RWPE2 (cell line): ENCODE results near the gene WDFY2.

Source experiments
- ATAC-seq: fragments of 200-7000 bp; cut with Tn5 transposase; 3 replicates; pipeline ENCODE4 v1.9.1; 2021; ENCODE audit warnings: low read depth
- DNase-seq: peaks from one replicate; pipeline ENCODE4 v3.0.0-alpha.2; 2020; ENCODE audit warnings: low spot score
- H3K27ac ChIP-seq: fragments of 450-650 bp; 2 replicates; pipeline ENCODE4 v1.5.1; 2017; ENCODE audit warnings: mild to moderate bottlenecking; ENCODE audit not compliant: poor library complexity, severe bottlenecking
- H3K27me3 ChIP-seq: fragments of 250-450 bp; sonication (Bioruptor Pico); 2 replicates; pipeline ENCODE4 v1.5.1; 2021; ENCODE audit warnings: mild to moderate bottlenecking, moderate library complexity; ENCODE audit not compliant: insufficient read depth, poor library complexity, severe bottlenecking
- H3K36me3 ChIP-seq: fragments of 250-450 bp; sonication (Bioruptor Pico); 2 replicates; pipeline ENCODE4 v1.5.1; 2020; ENCODE audit warnings: low read depth, mild to moderate bottlenecking, moderate library complexity
- H3K4me1 ChIP-seq: fragments of 250-450 bp; sonication (Bioruptor Pico); 2 replicates; pipeline ENCODE4 v1.5.1; 2021; ENCODE audit warnings: mild to moderate bottlenecking, moderate library complexity; ENCODE audit not compliant: insufficient read depth, poor library complexity, severe bottlenecking
- H3K4me3 ChIP-seq: fragments of 250-450 bp; sonication (Bioruptor Pico); 2 replicates; pipeline ENCODE4 v1.5.1; 2021; ENCODE audit warnings: mild to moderate bottlenecking, moderate library complexity; ENCODE audit not compliant: severe bottlenecking
- H3K9me3 ChIP-seq: fragments of 250-450 bp; sonication (Bioruptor Pico); 2 replicates; pipeline ENCODE4 v1.5.1; 2021; ENCODE audit warnings: mild to moderate bottlenecking, moderate library complexity; ENCODE audit not compliant: severe bottlenecking
- CTCF ChIP-seq: fragments of 450-650 bp; IDR thresholded peaks from one replicate; pipeline ENCODE4 v1.5.1; 2017; ENCODE audit warnings: mild to moderate bottlenecking, moderate library complexity; ENCODE audit not compliant: poor library complexity, severe bottlenecking

Gene WDFY2

DNA sequence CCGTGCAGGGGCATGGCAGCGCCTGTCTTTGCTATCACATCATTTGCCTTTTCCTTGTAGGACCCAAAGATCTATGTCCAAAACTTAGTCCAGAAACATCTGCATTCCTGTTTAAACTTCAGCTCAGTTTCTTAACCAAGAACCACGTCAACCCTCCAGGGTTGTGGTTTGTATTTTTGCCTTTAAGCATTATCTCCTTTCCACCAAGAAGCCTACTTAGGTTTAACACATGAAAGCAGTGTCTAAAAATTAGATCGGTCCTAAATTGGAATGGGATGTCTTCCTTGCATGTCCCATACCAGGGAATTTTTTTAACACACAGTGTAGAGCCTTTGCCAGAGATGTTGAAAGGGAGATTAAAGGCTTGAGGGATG, 180.9 kb downstream of the WDFY2 start:
- no peaks in the 10 kb centered on the region for H3K27me3 ChIP-seq
- peaks cover 33% of the 10 kb centered on the region for H3K36me3 ChIP-seq
- H3K9me3 ChIP-seq, result no peaks in the 10 kb centered on the region
- TF ChIP-seq CTCF, result no peak
- no peak overlapping the region for H3K27ac ChIP-seq
- ATAC-seq (no peak), DNase-seq (no peak)
- no peak overlapping the region for H3K4me3 ChIP-seq
- H3K4me1 ChIP-seq, result no peaks in the 10 kb centered on the region

- Histone ChIP-seq H3K4me3 (no peak overlapping the region), H3K27me3 (no peaks in the 10 kb centered on the region), H3K4me1 (no peaks in the 10 kb centered on the region), H3K36me3 (peaks cover 21% of the 10 kb centered on the region), H3K27ac (no peak overlapping the region), H3K9me3 (no peaks in the 10 kb centered on the region)
- no peak for TF ChIP-seq CTCF
- ATAC-seq, result no peak
- DNase-seq, result no peak
Observed at GRCh38 chr13:51767100-51767499, 182.8 kb downstream of the WDFY2 start.

GRCh38 chr13:51768378-51768921, 184.2 kb downstream of the WDFY2 start:
- Histone ChIP-seq H3K4me1 (no peaks in the 10 kb centered on the region), H3K27ac (no peak overlapping the region), H3K4me3 (no peak overlapping the region), H3K36me3 (peaks cover 14% of the 10 kb centered on the region), H3K27me3 (no peaks in the 10 kb centered on the region), H3K9me3 (no peaks in the 10 kb centered on the region)
- DNase-seq (no peak), ATAC-seq (no peak)
- TF ChIP-seq CTCF, result no peak

GRCh38 chr13:51768976-51769375, 184.7 kb downstream of the WDFY2 start:
- no peak for TF ChIP-seq CTCF
- Histone ChIP-seq H3K27me3 (no peaks in the 10 kb centered on the region), H3K4me3 (no peak overlapping the region), H3K4me1 (no peaks in the 10 kb centered on the region), H3K27ac (no peak overlapping the region), H3K36me3 (peaks cover 9% of the 10 kb centered on the region), H3K9me3 (no peaks in the 10 kb centered on the region)
- DNase-seq (no peak), ATAC-seq (no peak)

DNA sequence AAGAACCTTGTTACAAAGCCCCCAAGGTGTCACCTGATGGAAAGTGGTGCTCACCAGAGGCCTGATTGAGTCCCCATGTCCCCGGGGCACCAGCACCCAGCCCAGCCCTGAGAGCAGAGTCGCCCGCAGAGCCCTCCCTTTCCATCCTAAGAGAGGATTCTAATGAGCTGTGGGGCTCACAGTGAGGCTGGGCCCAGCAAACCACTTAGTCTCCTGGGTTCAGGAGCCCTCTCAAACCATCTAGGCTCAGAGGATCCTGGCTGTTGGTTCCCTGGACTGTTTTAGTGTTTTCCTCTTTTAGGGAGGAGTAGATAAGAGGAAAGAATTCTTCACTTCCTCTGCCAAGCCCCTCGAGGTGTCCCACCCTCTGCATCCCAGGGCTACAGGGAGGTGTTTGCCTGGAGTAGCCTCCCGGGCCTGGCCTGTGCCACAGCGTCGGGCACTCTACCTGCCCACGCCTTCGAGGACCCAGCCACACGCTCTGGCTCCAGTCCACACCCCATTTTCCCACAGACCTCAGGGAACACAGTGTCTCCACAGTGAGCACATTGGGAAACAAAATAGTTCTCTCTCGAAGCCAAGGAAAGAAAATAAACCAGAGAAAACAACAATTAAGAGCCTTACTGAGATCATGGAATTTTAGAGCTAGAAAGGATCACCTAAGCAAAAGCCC, 185.3 kb downstream of the WDFY2 start:
- Histone ChIP-seq H3K4me3 (no peak overlapping the region), H3K36me3 (peaks cover 9% of the 10 kb centered on the region), H3K27me3 (no peaks in the 10 kb centered on the region), H3K27ac (no peak overlapping the region), H3K4me1 (no peaks in the 10 kb centered on the region), H3K9me3 (no peaks in the 10 kb centered on the region)
- no peak for TF ChIP-seq CTCF
- no peak for DNase-seq
- ATAC-seq, result peak; percentile 24; the same call in 2 of the 3 replicates
